ENCODE results near the gene RNF181.

- TF ChIP-seq, protein P1, sequence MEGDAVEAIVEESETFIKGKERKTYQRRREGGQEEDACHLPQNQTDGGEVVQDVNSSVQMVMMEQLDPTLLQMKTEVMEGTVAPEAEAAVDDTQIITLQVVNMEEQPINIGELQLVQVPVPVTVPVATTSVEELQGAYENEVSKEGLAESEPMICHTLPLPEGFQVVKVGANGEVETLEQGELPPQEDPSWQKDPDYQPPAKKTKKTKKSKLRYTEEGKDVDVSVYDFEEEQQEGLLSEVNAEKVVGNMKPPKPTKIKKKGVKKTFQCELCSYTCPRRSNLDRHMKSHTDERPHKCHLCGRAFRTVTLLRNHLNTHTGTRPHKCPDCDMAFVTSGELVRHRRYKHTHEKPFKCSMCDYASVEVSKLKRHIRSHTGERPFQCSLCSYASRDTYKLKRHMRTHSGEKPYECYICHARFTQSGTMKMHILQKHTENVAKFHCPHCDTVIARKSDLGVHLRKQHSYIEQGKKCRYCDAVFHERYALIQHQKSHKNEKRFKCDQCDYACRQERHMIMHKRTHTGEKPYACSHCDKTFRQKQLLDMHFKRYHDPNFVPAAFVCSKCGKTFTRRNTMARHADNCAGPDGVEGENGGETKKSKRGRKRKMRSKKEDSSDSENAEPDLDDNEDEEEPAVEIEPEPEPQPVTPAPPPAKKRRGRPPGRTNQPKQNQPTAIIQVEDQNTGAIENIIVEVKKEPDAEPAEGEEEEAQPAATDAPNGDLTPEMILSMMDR (conservative IDR thresholded peaks at IDR 0.05 in 1 of 2, IDR thresholded peaks at IDR 0.05 in 1 of 2; ENCODE audit: extremely low read depth in 1 of 2, insufficient read depth in 1 of 2, low read depth in 1 of 2, low read length in 2 of 2), result no peak
- no peak for TF ChIP-seq EZH2 (IDR thresholded peaks at IDR 0.05; ENCODE audit: borderline replicate concordance, low read length)
These were observed 15.3 kb upstream of the RNF181 start for GRCh38 chr2:85580206-85580605.

All from mammary epithelial cell (primary cell).